Erythroblast (primary cell): Measurements from ENCODE around the gene GPATCH2L.

Source experiments
- GATA1 ChIP-seq: IDR thresholded peaks from 2 replicates; pipeline ENCODE4 v1.6.1; 2011; ENCODE audit warnings: low read depth, mild to moderate bottlenecking, control low read depth, low read length, moderate library complexity
- POLR2A ChIP-seq: IDR thresholded peaks from 2 replicates; pipeline ENCODE4 v1.6.1; 2011; ENCODE audit warnings: mild to moderate bottlenecking, low read length

DNA sequence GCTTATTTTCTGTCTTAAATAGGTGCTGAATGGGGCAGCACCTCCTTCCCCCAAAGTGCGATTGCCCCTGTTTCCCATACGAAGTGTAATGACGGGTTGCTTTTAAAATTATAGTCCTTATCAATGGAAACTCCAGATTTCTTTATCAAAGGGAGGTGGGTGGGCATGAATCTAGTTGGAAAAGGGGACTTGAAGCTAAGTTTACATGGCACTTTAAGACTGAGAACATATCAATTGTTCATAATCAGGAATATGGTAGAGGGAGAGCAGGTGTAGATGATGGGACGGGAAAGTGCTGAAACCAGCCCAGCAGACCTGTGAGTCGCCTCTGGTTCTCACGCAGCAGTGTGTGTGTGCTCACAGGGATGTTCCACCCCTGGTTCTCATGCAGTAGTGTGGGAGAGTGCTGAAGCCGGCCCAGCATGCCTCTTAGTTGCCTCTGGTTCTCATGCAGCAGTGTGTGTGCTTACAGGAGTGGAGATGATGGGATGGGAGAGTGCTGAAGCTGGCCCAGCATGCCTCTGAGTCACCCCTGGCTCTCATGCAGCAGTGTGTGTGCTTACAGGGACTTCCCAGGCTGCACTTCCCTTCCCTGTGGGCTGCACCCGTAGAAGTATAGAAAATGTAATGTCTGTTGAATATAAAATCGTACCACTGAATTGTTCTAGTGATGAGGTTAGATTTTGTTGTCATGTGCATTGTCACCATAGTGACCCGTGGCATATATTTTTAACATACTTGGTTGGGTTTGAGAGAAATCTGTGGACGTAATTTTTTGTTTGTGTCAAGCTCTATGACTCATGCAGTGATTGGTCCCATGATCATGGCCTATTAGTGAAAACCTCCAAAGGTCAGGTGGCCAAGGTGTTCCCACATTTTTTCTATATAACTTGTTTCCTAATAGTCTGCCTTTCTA, 51.6 kb downstream of the GPATCH2L start:
- TF ChIP-seq POLR2A (no peak), GATA1 (no peak)
